ENCODE results near the gene MROH9. TPM values are rescaled to one million over a fixed set of nuclear protein-coding genes. Genes with fewer than 3 reads are reported as not detected.
A peak's percentile ranks its signal among the peaks of the same experiment; 100 is the strongest.
"Not testable (repeated sequence)": the region's sequence is repeated elsewhere in the genome, so short reads cannot be mapped to it uniquely, and the experiment has no call there.

The MROH9 gene, protein sequence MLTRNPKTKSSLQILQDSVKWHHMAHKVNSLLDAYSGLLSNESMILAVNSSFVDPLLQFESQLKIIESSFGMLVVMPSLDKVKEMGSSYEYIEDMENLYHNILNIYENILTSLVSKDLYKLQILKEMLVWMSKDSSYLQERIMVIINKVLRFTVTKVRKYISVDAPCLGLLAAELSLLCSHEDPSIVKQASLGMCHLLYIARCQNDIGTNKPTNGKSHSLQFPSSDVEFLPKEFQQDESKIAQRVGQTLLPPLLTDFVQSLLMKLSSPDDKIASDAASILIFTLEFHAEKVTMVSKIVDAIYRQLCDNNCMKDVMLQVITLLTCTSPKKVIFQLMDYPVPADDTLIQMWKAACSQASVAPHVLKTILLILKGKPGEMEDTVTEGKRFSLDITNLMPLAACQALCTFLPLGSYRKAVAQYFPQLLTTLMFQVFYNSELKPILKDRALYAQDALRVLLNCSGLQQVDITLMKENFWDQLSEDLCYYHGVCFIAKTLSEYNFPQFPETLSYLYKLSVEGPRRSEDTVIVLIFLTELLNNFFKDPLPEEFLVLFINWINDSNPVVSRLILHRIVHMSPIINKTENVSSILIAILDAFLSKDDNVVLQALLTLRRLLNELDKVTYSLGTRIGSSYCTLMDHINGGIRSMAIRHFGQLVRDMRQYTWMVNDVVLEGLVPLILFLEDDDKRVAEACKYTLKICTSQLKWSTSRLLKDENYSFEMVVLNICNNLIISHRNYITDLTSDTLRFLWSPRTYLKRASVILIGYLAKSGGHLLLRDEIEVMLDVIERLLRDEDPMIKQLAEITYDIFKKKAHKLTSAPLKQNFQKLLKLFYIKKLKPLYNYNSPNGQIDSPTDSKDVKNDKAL
- total RNA-seq, result not detected

- no peak for DNase-seq (ENCODE audit: low read depth in 2 of 3, low spot score in 2 of 3)
Measured at GRCh38 chr1:170935231-170935630, at the start of gene MROH9. TSS of gene MROH9 (plus strand) at chr1:170935534. CDS start at chr1:170945557, 10,023 bp downstream.

DNA sequence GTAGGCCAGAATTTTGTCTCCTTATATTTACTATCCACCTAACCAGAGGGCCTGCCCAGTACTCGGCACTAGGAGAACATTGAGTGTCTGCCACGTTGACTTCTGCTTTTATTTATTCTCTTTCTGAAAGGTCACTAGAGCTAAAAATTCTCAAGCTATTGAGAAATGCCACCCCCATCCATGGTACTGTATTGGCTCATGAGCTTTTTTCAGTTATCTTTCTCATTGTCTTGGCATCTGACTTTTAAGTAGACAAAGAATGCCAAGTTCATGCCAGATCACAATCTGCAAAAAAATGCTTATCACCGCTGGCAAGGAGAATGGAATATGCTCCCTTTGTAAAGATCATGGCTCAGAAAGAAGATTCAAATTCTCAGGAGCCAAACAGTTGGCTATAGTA, 49.8 kb upstream of the MROH9 start:
- DNase-seq (ENCODE audit: low read depth in 2 of 3, low spot score in 2 of 3), result no peak

GRCh38 chr1:170886460-170886859, 48.9 kb upstream of the MROH9 start:
- no peak for DNase-seq (ENCODE audit: low read depth in 2 of 3, low spot score in 2 of 3)

- no peak for DNase-seq (ENCODE audit: low read depth in 2 of 3, low spot score in 2 of 3)
Measured at GRCh38 chr1:170887726-170888125, 47.6 kb upstream of the MROH9 start.

GRCh38 chr1:170891872-170892271, 43.5 kb upstream of the MROH9 start:
- no peak for DNase-seq (ENCODE audit: low read depth in 2 of 3, low spot score in 2 of 3)

- DNase-seq (ENCODE audit: low read depth in 2 of 3, low spot score in 2 of 3), result no peak
Measured at GRCh38 chr1:170893655-170894297, 41.6 kb upstream of the MROH9 start.

DNA sequence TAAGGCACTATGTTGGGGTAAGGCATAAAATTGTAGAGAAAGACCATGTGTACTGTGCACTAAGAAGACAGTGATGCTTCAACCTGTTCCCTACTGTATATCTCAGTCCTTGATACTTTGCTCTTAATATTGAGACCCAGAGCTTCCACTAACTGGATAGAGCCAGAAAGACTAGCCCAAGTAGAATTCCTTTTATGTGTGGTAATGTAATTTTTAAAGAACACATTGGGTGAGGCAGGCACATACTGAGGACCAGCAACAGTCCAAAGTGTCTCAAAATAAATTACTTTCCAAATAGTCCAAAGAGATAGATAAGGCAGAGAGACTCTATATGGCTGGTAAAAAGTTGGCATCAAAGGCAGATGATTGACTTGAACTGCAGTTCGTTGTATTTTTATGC, 31.4 kb upstream of the MROH9 start:
- no peak for DNase-seq (ENCODE audit: low read depth in 2 of 3, low spot score in 2 of 3)

DNA sequence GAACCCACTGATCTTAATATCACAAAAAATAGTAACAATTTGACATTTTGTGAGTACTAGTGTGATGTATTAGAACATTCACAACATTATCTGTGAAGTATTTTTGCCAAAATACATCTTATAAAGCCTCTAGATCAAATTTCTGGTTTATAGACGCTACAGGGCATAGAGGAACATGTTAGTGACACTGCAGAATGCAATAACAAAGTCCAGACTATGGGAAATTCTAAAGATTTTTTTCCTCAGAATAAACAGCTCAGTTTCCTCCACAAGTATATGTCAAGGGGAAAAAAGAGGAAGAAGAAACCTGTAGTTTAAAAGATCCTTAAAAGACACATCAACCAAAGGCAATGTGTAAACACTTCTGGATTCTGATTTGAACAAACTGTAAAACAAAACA, 26.4 kb upstream of the MROH9 start:
- no peak for DNase-seq (ENCODE audit: low read depth in 2 of 3, low spot score in 2 of 3)

GRCh38 chr1:170910273-170910672, 25.1 kb upstream of the MROH9 start:
- DNase-seq (ENCODE audit: low read depth in 2 of 3, low spot score in 2 of 3), result no peak

GRCh38 chr1:170917373-170917772, 18.0 kb upstream of the MROH9 start:
- DNase-seq (ENCODE audit: low read depth in 2 of 3, low spot score in 2 of 3), result no peak

DNA sequence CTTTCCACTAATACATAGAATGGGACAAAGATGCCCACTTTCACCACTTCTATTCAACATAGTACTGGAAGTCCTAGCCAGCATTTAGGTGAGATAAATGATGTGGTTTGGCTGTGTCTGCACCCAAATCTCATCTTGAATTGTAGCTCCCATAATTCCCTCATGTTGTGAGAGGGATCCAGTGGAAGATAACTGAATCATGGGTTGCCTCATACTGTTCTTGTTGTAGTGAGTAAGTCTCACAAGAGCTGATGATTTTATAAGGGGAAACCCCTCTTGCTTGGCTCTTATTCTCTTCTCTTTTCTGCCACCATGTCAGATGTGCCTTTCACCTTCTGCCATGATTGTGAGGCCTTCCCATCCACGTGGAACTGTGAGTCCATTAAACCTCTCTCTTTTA, 10.7 kb upstream of the MROH9 start:
- not testable (repeated sequence) for DNase-seq (ENCODE audit: low read depth in 2 of 3, low spot score in 2 of 3)

DNA sequence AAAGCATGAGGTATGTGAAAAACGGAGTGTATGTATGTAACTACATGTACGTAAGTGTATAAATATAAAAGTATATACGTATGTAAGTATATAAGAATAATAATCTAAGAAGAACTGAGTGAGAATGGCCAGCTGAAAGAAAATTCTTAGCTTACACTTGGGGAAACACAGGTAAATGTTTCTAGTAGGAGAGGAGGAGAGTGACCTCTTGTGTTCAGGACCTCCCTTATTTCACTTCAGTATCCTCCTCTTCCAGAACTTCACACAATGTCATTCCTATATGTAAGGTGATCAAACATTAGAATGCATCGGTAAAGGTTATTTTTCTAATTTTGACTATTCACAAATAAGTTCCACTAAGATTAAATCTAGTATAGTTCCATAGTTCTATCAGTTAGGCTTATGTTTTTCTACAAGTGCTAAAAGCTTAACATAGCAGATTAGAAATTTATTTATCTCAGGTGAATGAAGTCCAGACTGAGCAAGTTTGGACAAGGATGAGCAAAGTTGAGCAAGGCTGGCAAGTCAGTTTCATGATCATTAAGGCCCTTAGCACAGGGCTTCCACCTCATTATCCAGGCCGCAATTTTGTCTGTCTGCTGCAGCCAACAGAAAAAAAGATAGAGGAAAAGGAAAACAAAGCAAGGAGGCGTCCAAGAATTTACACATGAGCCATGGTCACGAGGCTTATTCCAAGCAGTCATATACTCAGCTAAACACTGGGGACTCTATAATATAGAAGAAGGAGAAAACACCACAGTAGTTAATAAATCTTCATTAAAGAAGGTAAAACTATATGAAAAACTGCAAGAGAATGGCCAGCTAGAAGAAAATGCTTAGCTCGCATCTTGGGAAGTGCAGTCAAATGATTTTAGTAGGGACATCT, 7.1 kb upstream of the MROH9 start:
- DNase-seq (ENCODE audit: low read depth in 2 of 3, low spot score in 2 of 3), result no peak

DNA sequence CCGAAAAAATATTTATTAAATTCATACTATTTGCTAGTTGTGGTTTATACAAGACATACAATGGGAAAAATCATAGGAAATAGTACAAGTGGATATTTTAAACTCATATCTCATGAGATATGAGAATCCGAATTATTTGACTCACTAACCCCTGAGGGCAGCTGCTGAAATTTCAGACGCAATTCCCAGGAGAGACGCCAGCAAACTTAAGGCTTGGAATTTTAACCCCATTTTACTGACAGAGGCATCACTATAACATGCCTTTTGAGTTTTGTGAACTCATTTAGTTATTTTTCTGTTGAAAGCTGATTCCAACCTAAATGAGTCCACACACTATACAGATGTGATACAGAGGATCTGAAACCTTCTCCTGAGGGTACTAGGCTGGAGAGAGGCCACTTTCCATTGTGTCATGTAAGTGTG, 5.9 kb upstream of the MROH9 start:
- no peak for DNase-seq (ENCODE audit: low read depth in 2 of 3, low spot score in 2 of 3)

DNA sequence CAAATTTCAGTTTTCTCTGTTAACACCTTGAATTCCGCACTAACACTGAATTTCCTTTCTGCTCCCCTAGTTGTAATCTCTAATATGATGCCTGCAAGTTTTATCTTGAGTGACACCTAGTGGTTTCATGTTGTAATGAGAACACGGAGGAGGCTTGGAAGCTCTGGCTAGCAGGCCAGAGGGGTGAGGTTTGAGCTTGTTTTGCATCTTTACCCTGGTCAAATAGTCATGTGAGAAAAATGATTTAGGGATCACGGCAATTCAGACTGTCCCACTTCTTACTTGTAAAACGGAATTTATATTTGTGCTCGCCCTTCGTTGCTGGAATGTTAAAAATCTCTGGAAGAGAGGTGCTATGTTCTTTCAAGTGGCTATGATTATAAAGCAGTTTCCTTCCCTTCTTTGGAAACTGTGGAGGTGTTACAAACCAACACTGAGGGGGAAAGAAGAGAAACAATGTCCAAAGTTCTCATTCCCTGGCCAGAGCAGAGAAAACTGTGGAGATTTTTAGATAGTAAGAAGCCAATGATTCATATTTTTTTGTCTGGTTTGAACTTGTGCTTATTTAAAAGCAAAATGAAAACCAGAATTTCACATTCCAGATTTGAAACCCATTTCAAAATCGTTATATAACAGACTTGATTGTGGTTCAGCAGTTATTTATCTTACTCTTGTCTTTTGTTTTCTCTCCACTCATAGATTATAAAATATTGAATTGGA, 5.3 kb upstream of the MROH9 start:
- peak; percentile 4 to 63 (median 18) for DNase-seq (ENCODE audit: low read depth in 2 of 3, low spot score in 2 of 3)

DNA sequence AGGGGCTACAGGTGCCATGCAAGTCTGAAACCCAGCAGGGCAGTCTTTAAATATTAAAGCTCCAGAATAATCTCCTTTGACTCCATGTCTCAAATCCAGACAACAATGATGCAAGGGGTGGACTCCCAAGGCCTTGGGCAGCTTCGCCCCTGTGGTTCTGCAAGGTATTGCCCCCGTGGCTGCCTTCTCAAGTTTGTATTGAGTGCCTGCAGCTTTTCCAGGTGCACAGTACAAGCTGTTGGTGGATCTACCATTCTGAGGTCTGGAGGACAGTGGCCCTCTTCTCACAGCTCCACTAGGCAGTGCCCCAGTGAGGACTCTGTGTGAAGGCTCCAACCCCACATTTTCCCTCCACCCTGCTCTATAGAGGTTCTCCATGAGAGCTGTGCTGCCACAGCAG, 3.7 kb upstream of the MROH9 start:
- DNase-seq (ENCODE audit: low read depth in 2 of 3, low spot score in 2 of 3), result no peak

DNA sequence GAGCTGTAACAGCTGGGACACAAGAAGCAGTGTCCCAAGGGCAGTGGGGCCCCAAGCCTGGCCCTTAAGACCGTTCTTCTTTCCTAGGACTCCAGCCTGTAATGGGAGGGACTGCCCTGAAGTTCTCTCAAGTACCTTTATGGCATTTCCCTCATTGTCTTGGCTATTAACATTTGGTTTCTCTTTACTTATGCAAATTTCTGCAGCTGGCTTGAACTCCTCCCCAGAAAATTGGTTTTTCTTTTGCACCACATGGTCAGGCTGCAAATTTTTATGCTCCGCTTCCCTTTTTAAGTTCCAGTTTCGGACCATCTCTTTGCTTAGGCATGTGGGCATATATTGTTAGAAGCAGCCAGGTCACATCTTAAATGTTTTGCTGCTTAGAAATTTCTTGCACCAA, 3.1 kb upstream of the MROH9 start:
- no peak for DNase-seq (ENCODE audit: low read depth in 2 of 3, low spot score in 2 of 3)

GRCh38 chr1:170938281-170938680, 2.9 kb downstream of the MROH9 start:
- no peak for DNase-seq (ENCODE audit: low read depth in 2 of 3, low spot score in 2 of 3)

- no peak for DNase-seq (ENCODE audit: low read depth in 2 of 3, low spot score in 2 of 3)
Measured at GRCh38 chr1:170939476-170939875, 4.1 kb downstream of the MROH9 start.

GRCh38 chr1:170951744-170952143, 16.4 kb downstream of the MROH9 start:
- not testable (repeated sequence) for DNase-seq (ENCODE audit: low read depth in 2 of 3, low spot score in 2 of 3)

GRCh38 chr1:170959385-170959784, 24.1 kb downstream of the MROH9 start:
- no peak for DNase-seq (ENCODE audit: low read depth in 2 of 3, low spot score in 2 of 3)

All from hematopoietic multipotent progenitor cell (in vitro differentiated cells).